ENCODE results near the gene LMO7. TPM values are rescaled to one million over a fixed set of nuclear protein-coding genes. Genes with fewer than 3 reads are reported as not detected.

Gene LMO7
- total and polyA plus RNA-seq, 2 of the 8 experiments (the other 6 are each of a cell fraction or from before 2014, with no cell fraction given), result 8.1 to 28.3 TPM

- FAIRE-seq, result no peak
- no peak overlapping the region for H2BK5ac ChIP-seq (ENCODE audit: low read depth, low read length)
- H3K56ac ChIP-seq (replicated peaks; ENCODE audit: insufficient read length, low read depth, low read length), result no peak overlapping the region
- H3K9ac ChIP-seq (replicated peaks in 1 of 4; ENCODE audit: extremely low read depth in 1 of 4, low read depth in 3 of 4, low read length in 3 of 4), result no peak overlapping the region
- no peaks in the 10 kb centered on the region for H3K79me2 ChIP-seq (ENCODE audit: control insufficient read depth in 1 of 2, insufficient read depth in 2 of 2, low read length in 2 of 2)
- H3K79me1 ChIP-seq (ENCODE audit: low read depth, low read length), result no peaks in the 10 kb centered on the region
- H3K4me3 ChIP-seq (ENCODE audit: extremely low read depth in 1 of 4, insufficient read depth in 2 of 4, low read depth in 3 of 4, low read length in 4 of 4), result no peak overlapping the region
- H2AK5ac ChIP-seq (ENCODE audit: low read depth, low read length), result no peak overlapping the region
- H2BK120ac ChIP-seq (replicated peaks; ENCODE audit: low read depth, low read length), result no peak overlapping the region
- no peaks in the 10 kb centered on the region for H3K4me1 ChIP-seq (replicated peaks in 1 of 4; ENCODE audit: control insufficient read depth in 3 of 4, insufficient read depth in 4 of 4, low read length in 3 of 4)
- ChIA-PET CTCF (ENCODE audit: partially characterized antibody) (interaction anchor here (0.6 kb wide), 1 partner anchor 494 kb away, joined by 3 read pairs; no protein-coding TSS in a partner anchor), POLR2A (ENCODE audit: partially characterized antibody) (no interaction called here)
- no peak overlapping the region for H4K8ac ChIP-seq (ENCODE audit: extremely low read depth, insufficient read depth, low read length)
- DNase-seq (ENCODE audit: low read depth in 1 of 2, low spot score in 2 of 2), result no peak
- no peak overlapping the region for H2AFZ ChIP-seq (ENCODE audit: low read length)
- no peak overlapping the region for H4K5ac ChIP-seq (ENCODE audit: insufficient read length, low read depth, low read length)
- no peak overlapping the region for H3K23ac ChIP-seq (ENCODE audit: insufficient read length)
- no peak overlapping the region for H3K27ac ChIP-seq (ENCODE audit: low read depth, low read length)
- H3K14ac ChIP-seq (ENCODE audit: insufficient read length), result no peak overlapping the region
- H3K27me3 ChIP-seq (replicated peaks in 1 of 4; ENCODE audit: control insufficient read depth in 3 of 4, extremely low read depth in 1 of 4, insufficient read depth in 3 of 4, low read length in 3 of 4), result no peaks in the 10 kb centered on the region
- no peak overlapping the region for H2BK15ac ChIP-seq (ENCODE audit: low read length)
- H3K9me3 ChIP-seq (ENCODE audit: insufficient read depth in 2 of 2, low read depth in 1 of 2, low read length in 1 of 2), result no peaks in the 10 kb centered on the region
- H4K20me1 ChIP-seq (replicated peaks in 1 of 2; ENCODE audit: control insufficient read depth in 1 of 2, insufficient read depth in 2 of 2, low read length in 2 of 2), result no peaks in the 10 kb centered on the region
- H3K36me3 ChIP-seq (ENCODE audit: control insufficient read depth in 2 of 4, insufficient read depth in 4 of 4, low read length in 3 of 4), result no peaks in the 10 kb centered on the region
- H3K18ac ChIP-seq (ENCODE audit: extremely low read depth, low read length), result no peak overlapping the region
- no peak overlapping the region for H2BK20ac ChIP-seq (ENCODE audit: low read length)
- H3K4ac ChIP-seq (replicated peaks; ENCODE audit: insufficient read length, low read depth, low read length), result no peak overlapping the region
- WGBS, 2 experiments (ENCODE audit: extremely low coverage in 1 of 2, insufficient coverage in 1 of 2, insufficient read length in 1 of 2, insufficient replicate concordance in 2 of 2, low coverage in 1 of 2, low lambda C conversion rate in 2 of 2, missing lambda C conversion rate in 1 of 2), result 76% methylated on average over 1 of the region's 1 CpG; no CpG with 5 or more reads in 1 of the 2 experiments
- H2BK12ac ChIP-seq (ENCODE audit: low read depth, low read length), result no peak overlapping the region
- H3K23me2 ChIP-seq (ENCODE audit: low read depth, low read length), result no peaks in the 10 kb centered on the region
- no peak overlapping the region for H3K4me2 ChIP-seq (ENCODE audit: insufficient read depth in 1 of 2, low read depth in 2 of 2, low read length in 2 of 2)
- H4K91ac ChIP-seq (replicated peaks; ENCODE audit: insufficient read length, low read length), result no peak overlapping the region
- no peak for TF ChIP-seq KDM1A (IDR thresholded peaks at IDR 0.05; ENCODE audit: borderline replicate concordance, low read length)
- no peak for TF ChIP-seq MAX (IDR thresholded peaks at IDR 0.05)
- TF ChIP-seq FOSL1 (IDR thresholded peaks at IDR 0.05; ENCODE audit: insufficient read depth, low read depth, low read length), result no peak
- no peak for TF ChIP-seq SUZ12 (IDR thresholded peaks at IDR 0.05; ENCODE audit: low read length)
- TF ChIP-seq RXRA (IDR thresholded peaks at IDR 0.05; ENCODE audit: insufficient read depth, low read depth, low read length), result no peak
Observed at GRCh38 chr13:75620020-75620419, 16.1 kb upstream of the LMO7 start.
